Measurements from ENCODE around the gene SPATC1L.
A peak's percentile ranks its signal among the peaks of the same experiment; 100 is the strongest.
"Not testable (repeated sequence)": the region's sequence is repeated elsewhere in the genome, so short reads cannot be mapped to it uniquely, and the experiment has no call there.

SPATC1L gene

GRCh38 chr21:46226146-46226545, 41.9 kb upstream of the SPATC1L start:
- no peak for TF ChIP-seq CTCF (IDR thresholded peaks at IDR 0.05)
- peak overlapping the region; percentile 33 to 88 for H3K27ac ChIP-seq
- DNase-seq (ENCODE audit: low spot score) = no peak
- H3K4me3 ChIP-seq = peak overlapping the region; percentile 96

- not testable (repeated sequence) for H3K4me3 ChIP-seq; DNase-seq (ENCODE audit: low spot score); H3K27ac ChIP-seq
These were observed 39.4 kb upstream of the SPATC1L start for GRCh38 chr21:46223661-46224060.

- no peak for TF ChIP-seq CTCF (IDR thresholded peaks at IDR 0.05)
These were observed 39.0 kb upstream of the SPATC1L start for GRCh38 chr21:46223217-46223616.

GRCh38 chr21:46222436-46223116, 38.3 kb upstream of the SPATC1L start:
- no peak overlapping the region for H3K27ac ChIP-seq
- TF ChIP-seq CTCF (IDR thresholded peaks at IDR 0.05) = no peak
- no peak overlapping the region for H3K4me3 ChIP-seq
- no peak for DNase-seq (ENCODE audit: low spot score)

More at GRCh38 chr21:46223217-46223616, 39.0 kb upstream of the SPATC1L start:
- no peak overlapping the region for H3K27ac ChIP-seq
- no peak overlapping the region for H3K4me3 ChIP-seq
- no peak for DNase-seq (ENCODE audit: low spot score)

GRCh38 chr21:46221664-46222435, 37.6 kb upstream of the SPATC1L start:
- Histone ChIP-seq H3K27ac (no peak overlapping the region), H3K4me3 (no peak overlapping the region)
- no peak for DNase-seq (ENCODE audit: low spot score)

GRCh38 chr21:46220847-46221246, 36.6 kb upstream of the SPATC1L start:
- Histone ChIP-seq H3K4me3 (no peak overlapping the region), H3K27ac (no peak overlapping the region)
- no peak for DNase-seq (ENCODE audit: low spot score)
- no peak for TF ChIP-seq CTCF (IDR thresholded peaks at IDR 0.05)

More at GRCh38 chr21:46221664-46222435, 37.6 kb upstream of the SPATC1L start:
- TF ChIP-seq CTCF (IDR thresholded peaks at IDR 0.05) = no peak

GRCh38 chr21:46220275-46220810, 36.1 kb upstream of the SPATC1L start:
- Histone ChIP-seq H3K4me3 (no peak overlapping the region), H3K27ac (no peak overlapping the region)
- TF ChIP-seq CTCF (IDR thresholded peaks at IDR 0.05) = no peak
- DNase-seq (ENCODE audit: low spot score) = no peak
